Mesendoderm (in vitro differentiated cells): Measurements from ENCODE around the gene ZNF622.

Source experiments
- DNase-seq: peaks from one replicate; pipeline ENCODE4 v3.0.0; 2013
- H2AK5ac ChIP-seq: 2 replicates; pipeline ENCODE4 v1.6.1; 2013; ENCODE audit warnings: low read length, inconsistent platforms
- H2BK120ac ChIP-seq: 2 replicates; pipeline ENCODE4 v1.6.1; 2013; ENCODE audit warnings: low read depth, mild to moderate bottlenecking, low read length, moderate library complexity, mixed read lengths
- H2BK15ac ChIP-seq: replicated peaks from 2 replicates; pipeline ENCODE4 v1.6.1; 2013; ENCODE audit warnings: low read depth, mild to moderate bottlenecking, moderate library complexity
- H2BK5ac ChIP-seq: 2 replicates; pipeline ENCODE4 v1.6.1; 2013; ENCODE audit warnings: low read length, inconsistent platforms
- H3K18ac ChIP-seq: 2 replicates; pipeline ENCODE4 v1.6.1; 2013; ENCODE audit warnings: mild to moderate bottlenecking, low read length, mixed read lengths
- H3K23ac ChIP-seq: one replicate; pipeline ENCODE4 v1.6.1; 2013; ENCODE audit warnings: low read length
- H3K27ac ChIP-seq: 2 replicates; pipeline ENCODE4 v1.5.1; 2013; ENCODE audit warnings: low read depth, mild to moderate bottlenecking, inconsistent platforms, low read length, moderate library complexity
- H3K27me3 ChIP-seq: 2 replicates; pipeline ENCODE4 v1.6.1; 2013; ENCODE audit warnings: low read length, control low read depth, mild to moderate bottlenecking, inconsistent platforms; ENCODE audit not compliant: insufficient read depth, poor library complexity
- H3K36me3 ChIP-seq: 2 replicates; pipeline ENCODE4 v1.6.1; 2013; ENCODE audit warnings: low read length, inconsistent platforms; ENCODE audit not compliant: control insufficient read depth, insufficient read depth
- H3K4ac ChIP-seq: one replicate; pipeline ENCODE4 v1.6.1; 2013; ENCODE audit warnings: low read depth, mild to moderate bottlenecking, low read length, moderate library complexity
- H3K4me1 ChIP-seq: 2 replicates; pipeline ENCODE4 v1.6.1; 2013; ENCODE audit warnings: low read depth, low read length, inconsistent platforms; ENCODE audit not compliant: control insufficient read depth
- H3K4me2 ChIP-seq: 2 replicates; pipeline ENCODE4 v1.6.1; 2013; ENCODE audit warnings: low read length
- H3K4me3 ChIP-seq: 2 replicates; pipeline ENCODE4 v1.5.1; 2013; ENCODE audit warnings: mild to moderate bottlenecking, low read length
- H3K56ac ChIP-seq: one replicate; pipeline ENCODE4 v1.6.1; 2013; ENCODE audit warnings: low read length
- H3K79me1 ChIP-seq: 2 replicates; pipeline ENCODE4 v1.6.1; 2013; ENCODE audit warnings: low read length, inconsistent platforms
- H3K79me2 ChIP-seq: 2 replicates; pipeline ENCODE4 v1.6.1; 2013; ENCODE audit warnings: mild to moderate bottlenecking, low read length; ENCODE audit not compliant: control insufficient read depth, insufficient read depth
- H3K9ac ChIP-seq: 2 replicates; pipeline ENCODE4 v1.6.1; 2013; ENCODE audit warnings: low read length, inconsistent platforms
- H4K5ac ChIP-seq: one replicate; pipeline ENCODE4 v1.6.1; 2013; ENCODE audit warnings: low read length
- H4K8ac ChIP-seq: one replicate; pipeline ENCODE4 v1.6.1; 2013; ENCODE audit warnings: low read depth, mild to moderate bottlenecking, control low read depth, low read length, moderate library complexity
- WGBS: extraction: QIAGEN DNeasy Blood & Tissue Kit; methylation state at CpG from one replicate; pipeline ENCODE4 v1.1.7; 2013; ENCODE audit warnings: low lambda C conversion rate, missing lambda C conversion rate; ENCODE audit not compliant: insufficient coverage; ENCODE audit errors: extremely low coverage; 5-methylcytosine and 5-hydroxymethylcytosine counted together

Gene ZNF622

DNA sequence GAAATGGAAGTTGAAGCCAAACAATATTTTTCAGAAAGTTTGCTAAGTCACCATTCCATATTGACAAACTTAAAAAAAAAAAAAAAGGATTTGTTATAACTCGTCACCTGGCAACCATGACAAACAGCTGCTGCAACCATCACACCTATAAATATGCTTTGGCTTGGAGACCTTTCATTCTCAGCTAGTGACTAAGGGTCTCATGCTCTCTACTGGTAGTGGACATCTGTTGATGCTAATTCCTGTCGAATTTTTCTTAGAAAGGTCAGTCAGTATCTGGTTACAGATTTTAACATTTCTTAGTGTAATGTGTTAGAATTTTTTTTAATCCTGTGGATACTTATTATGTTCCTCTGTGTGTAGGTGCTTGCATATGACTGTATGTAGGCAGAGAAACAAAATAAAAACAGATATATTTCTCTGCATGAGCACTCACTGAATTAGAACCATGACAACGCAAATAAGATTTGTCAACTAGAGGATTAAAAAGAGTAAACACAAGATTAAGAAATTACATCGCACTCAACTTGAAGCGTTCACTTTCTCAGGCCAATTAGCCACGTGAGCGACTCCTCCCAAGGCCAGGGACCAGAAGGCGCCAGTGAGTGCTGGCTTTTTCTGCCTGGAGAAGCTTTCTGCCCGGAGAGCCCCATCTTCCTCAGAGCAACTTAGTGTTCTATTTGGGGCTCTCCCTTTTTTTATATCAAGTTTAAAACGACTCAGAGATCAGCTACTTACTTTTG is 27.0 kb upstream of the ZNF622 start:
- no peak overlapping the region for H4K8ac ChIP-seq
- H3K4me3 ChIP-seq, result no peak overlapping the region
- no peak overlapping the region for H3K18ac ChIP-seq
- no peaks in the 10 kb centered on the region for H3K79me2 ChIP-seq
- H3K4me1 ChIP-seq, result no peaks in the 10 kb centered on the region
- H3K36me3 ChIP-seq, result no peaks in the 10 kb centered on the region
- no peak overlapping the region for H4K5ac ChIP-seq
- H3K79me1 ChIP-seq, result no peaks in the 10 kb centered on the region
- no peak overlapping the region for H3K4ac ChIP-seq
- H3K4me2 ChIP-seq, result no peak overlapping the region
- H3K23ac ChIP-seq, result no peak overlapping the region
- peak; percentile 57 for DNase-seq
- no peak overlapping the region for H2BK15ac ChIP-seq
- WGBS, result no CpG with 5 or more reads among the region's 10 CpGs
- H2BK120ac ChIP-seq, result no peak overlapping the region
- H3K56ac ChIP-seq, result no peak overlapping the region
- no peak overlapping the region for H3K9ac ChIP-seq
- H3K27ac ChIP-seq, result no peak overlapping the region
- H2BK5ac ChIP-seq, result no peak overlapping the region
- H2AK5ac ChIP-seq, result no peak overlapping the region
- no peaks in the 10 kb centered on the region for H3K27me3 ChIP-seq

DNA sequence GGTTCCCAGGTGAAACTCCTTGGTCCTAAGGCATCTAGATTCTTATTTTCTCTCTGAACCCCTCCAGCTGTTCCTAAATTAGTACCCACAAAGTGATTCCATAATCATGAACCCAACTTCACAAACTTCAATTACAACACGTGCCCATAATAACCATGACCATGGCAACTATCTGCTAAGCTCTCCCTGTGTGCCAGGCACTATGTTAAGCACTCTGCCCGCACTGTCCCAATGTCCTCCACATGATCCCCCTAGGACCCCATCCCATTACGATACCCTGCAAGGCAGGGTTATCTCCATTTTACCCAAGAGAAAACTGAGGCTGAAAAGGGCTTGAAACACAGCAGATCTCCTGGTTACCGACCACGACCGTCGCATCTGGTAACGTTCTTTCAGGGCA is 25.3 kb upstream of the ZNF622 start:
- Histone ChIP-seq H4K5ac (no peak overlapping the region), H3K9ac (no peak overlapping the region), H3K4me2 (no peak overlapping the region), H3K23ac (no peak overlapping the region), H3K4me3 (no peak overlapping the region), H3K79me1 (no peaks in the 10 kb centered on the region), H3K36me3 (no peaks in the 10 kb centered on the region), H4K8ac (no peak overlapping the region), H2BK15ac (no peak overlapping the region), H3K27me3 (no peaks in the 10 kb centered on the region), H3K56ac (no peak overlapping the region), H3K79me2 (no peaks in the 10 kb centered on the region), H2BK5ac (no peak overlapping the region), H2BK120ac (no peak overlapping the region), H3K4ac (no peak overlapping the region), H3K4me1 (no peaks in the 10 kb centered on the region), H2AK5ac (no peak overlapping the region), H3K18ac (no peak overlapping the region), H3K27ac (no peak overlapping the region)
- WGBS, result no CpG with 5 or more reads among the region's 8 CpGs
- DNase-seq, result no peak

DNA sequence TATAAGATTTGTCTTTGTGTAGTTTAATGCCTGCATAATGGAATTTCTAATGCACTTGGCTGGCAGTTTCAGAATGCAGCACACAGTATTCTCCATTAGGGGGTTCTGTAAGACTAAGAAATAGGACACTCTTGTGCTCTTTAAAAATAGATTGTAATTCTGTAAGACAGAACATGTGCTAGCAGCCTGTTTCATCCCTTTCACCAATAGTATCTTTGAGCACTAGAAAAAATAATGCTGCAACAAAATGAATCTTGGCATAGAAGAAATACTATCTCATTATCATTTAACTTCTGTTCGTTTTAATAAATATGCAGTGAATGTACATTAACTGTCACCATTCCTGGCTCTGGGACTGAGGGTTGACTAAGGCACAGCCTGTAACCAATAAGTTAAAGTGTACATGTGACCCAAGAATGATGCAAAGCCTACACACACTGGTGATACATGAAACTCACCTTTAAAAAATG is 23.8 kb upstream of the ZNF622 start:
- Histone ChIP-seq H3K56ac (no peak overlapping the region), H2BK120ac (no peak overlapping the region), H3K27ac (no peak overlapping the region), H3K23ac (no peak overlapping the region), H2BK5ac (no peak overlapping the region), H3K9ac (no peak overlapping the region), H4K5ac (no peak overlapping the region), H4K8ac (no peak overlapping the region), H3K27me3 (no peaks in the 10 kb centered on the region), H3K36me3 (no peaks in the 10 kb centered on the region), H3K4ac (no peak overlapping the region), H3K4me2 (no peak overlapping the region), H2BK15ac (no peak overlapping the region), H3K4me3 (no peak overlapping the region), H3K79me2 (no peaks in the 10 kb centered on the region), H2AK5ac (no peak overlapping the region), H3K79me1 (no peaks in the 10 kb centered on the region), H3K4me1 (no peaks in the 10 kb centered on the region), H3K18ac (no peak overlapping the region)
- no CpG with 5 or more reads among the region's 1 CpG for WGBS
- DNase-seq, result peak; percentile 36

DNA sequence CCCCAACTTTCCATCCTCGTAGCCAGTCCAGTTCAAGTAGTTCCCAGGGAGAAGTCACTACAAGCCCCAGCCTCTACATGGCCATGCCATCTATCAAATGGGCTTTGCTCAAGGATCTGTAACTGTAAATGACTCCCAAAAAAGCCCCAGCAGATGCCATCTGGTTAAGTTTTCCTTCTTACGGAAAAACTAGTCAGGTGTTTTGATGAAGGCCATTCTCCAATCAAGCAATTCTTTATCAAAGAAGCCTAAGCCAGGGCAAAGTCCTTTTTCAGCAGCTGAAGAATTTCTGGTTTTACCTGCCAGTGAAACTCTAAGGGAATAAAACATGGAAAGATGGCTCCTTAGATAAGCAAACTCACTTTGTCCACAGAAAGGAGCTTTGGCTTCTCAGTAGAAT is 21.9 kb upstream of the ZNF622 start:
- no peak overlapping the region for H2AK5ac ChIP-seq
- H3K4me3 ChIP-seq, result no peak overlapping the region
- no CpG with 5 or more reads among the region's 2 CpGs for WGBS
- H3K18ac ChIP-seq, result no peak overlapping the region
- H3K56ac ChIP-seq, result no peak overlapping the region
- H3K4me1 ChIP-seq, result no peaks in the 10 kb centered on the region
- no peak overlapping the region for H2BK120ac ChIP-seq
- no peaks in the 10 kb centered on the region for H3K36me3 ChIP-seq
- H4K5ac ChIP-seq, result no peak overlapping the region
- H3K27ac ChIP-seq, result no peak overlapping the region
- no peaks in the 10 kb centered on the region for H3K27me3 ChIP-seq
- no peak overlapping the region for H3K4me2 ChIP-seq
- no peak for DNase-seq
- H3K79me1 ChIP-seq, result no peaks in the 10 kb centered on the region
- no peaks in the 10 kb centered on the region for H3K79me2 ChIP-seq
- H2BK5ac ChIP-seq, result no peak overlapping the region
- no peak overlapping the region for H3K9ac ChIP-seq
- no peak overlapping the region for H3K23ac ChIP-seq
- H3K4ac ChIP-seq, result no peak overlapping the region
- no peak overlapping the region for H4K8ac ChIP-seq
- H2BK15ac ChIP-seq, result no peak overlapping the region

DNA sequence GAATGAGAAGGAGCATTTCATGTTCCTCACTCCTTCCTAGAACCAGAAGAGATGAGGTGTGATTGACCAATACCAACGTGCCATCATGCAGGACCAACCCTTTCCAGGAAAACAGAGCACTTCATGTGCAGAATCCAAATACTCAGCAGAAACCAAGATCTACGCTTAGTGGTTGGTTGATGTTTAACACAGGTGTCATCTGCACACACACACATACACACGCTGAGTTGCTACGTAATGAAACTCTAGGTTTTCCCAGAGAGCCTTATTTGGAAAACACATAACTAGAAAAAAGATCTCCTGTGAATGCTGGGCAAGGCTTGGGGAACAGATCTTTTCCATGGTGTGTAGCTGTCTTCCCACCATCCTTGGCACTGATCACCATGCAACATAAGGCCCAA is 21.1 kb upstream of the ZNF622 start:
- no peak overlapping the region for H3K9ac ChIP-seq
- no peaks in the 10 kb centered on the region for H3K27me3 ChIP-seq
- no peak for DNase-seq
- no CpG with 5 or more reads among the region's 4 CpGs for WGBS
- no peak overlapping the region for H3K27ac ChIP-seq
- H3K23ac ChIP-seq, result no peak overlapping the region
- H3K4ac ChIP-seq, result no peak overlapping the region
- H3K4me3 ChIP-seq, result no peak overlapping the region
- H4K8ac ChIP-seq, result no peak overlapping the region
- H2AK5ac ChIP-seq, result no peak overlapping the region
- H2BK120ac ChIP-seq, result no peak overlapping the region
- H3K4me1 ChIP-seq, result no peaks in the 10 kb centered on the region
- no peaks in the 10 kb centered on the region for H3K79me1 ChIP-seq
- H4K5ac ChIP-seq, result no peak overlapping the region
- no peak overlapping the region for H2BK5ac ChIP-seq
- no peak overlapping the region for H3K56ac ChIP-seq
- no peaks in the 10 kb centered on the region for H3K79me2 ChIP-seq
- H3K4me2 ChIP-seq, result no peak overlapping the region
- no peaks in the 10 kb centered on the region for H3K36me3 ChIP-seq
- no peak overlapping the region for H3K18ac ChIP-seq
- H2BK15ac ChIP-seq, result no peak overlapping the region

DNA sequence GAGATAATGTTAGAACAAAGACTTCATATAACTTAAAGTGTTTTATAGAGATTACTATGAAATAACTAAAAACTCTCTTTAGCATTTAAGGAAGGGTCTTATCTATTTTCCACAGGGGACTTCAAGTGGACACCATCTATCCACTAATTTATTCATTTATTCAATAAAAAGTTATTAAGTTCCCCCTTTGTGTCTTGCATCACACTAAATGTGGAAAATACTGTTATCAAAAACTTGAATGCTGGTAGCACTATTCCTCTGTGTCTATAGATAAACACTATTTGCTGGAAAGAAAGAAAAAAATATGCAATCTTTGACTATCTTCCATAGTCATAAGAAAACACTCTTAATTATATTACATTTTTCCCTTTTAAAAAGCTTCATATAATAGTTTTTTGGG is 20.1 kb upstream of the ZNF622 start:
- H3K27ac ChIP-seq, result no peak overlapping the region
- H4K8ac ChIP-seq, result no peak overlapping the region
- H3K4me1 ChIP-seq, result no peaks in the 10 kb centered on the region
- no peaks in the 10 kb centered on the region for H3K36me3 ChIP-seq
- H2BK120ac ChIP-seq, result no peak overlapping the region
- H3K79me2 ChIP-seq, result no peaks in the 10 kb centered on the region
- DNase-seq, result no peak
- no peak overlapping the region for H2BK15ac ChIP-seq
- H3K56ac ChIP-seq, result no peak overlapping the region
- no peak overlapping the region for H4K5ac ChIP-seq
- no peak overlapping the region for H3K18ac ChIP-seq
- H3K23ac ChIP-seq, result no peak overlapping the region
- no peak overlapping the region for H3K4me2 ChIP-seq
- no peak overlapping the region for H3K4me3 ChIP-seq
- no peak overlapping the region for H3K4ac ChIP-seq
- H2AK5ac ChIP-seq, result no peak overlapping the region
- no peak overlapping the region for H3K9ac ChIP-seq
- H2BK5ac ChIP-seq, result no peak overlapping the region
- no peaks in the 10 kb centered on the region for H3K79me1 ChIP-seq
- H3K27me3 ChIP-seq, result no peaks in the 10 kb centered on the region
